ENCODE measurements around the gene PTPRD.

The PTPRD gene

GRCh38 chr9:9592104-9592503, 1020.7 kb downstream of the PTPRD start:
- H3K27ac ChIP-seq (ENCODE audit: extremely low read depth, low read depth, low read length) = no peak overlapping the region
- CTCF ChIA-PET = interaction anchor here (1.3 kb wide), 1 partner anchor 14 kb away, joined by 3 read pairs; no protein-coding TSS in a partner anchor
- no peak for TF ChIP-seq GLI4 (tag by site-specific recombination; IDR thresholded peaks at IDR 0.05)
- TF ChIP-seq ZNF544 (tag by site-specific recombination; IDR thresholded peaks at IDR 0.05) = no peak
- TF ChIP-seq ZNF146 (tag by site-specific recombination; IDR thresholded peaks at IDR 0.05) = no peak
- no peak for TF ChIP-seq REST (tag by site-specific recombination; IDR thresholded peaks at IDR 0.05)
- no peak for TF ChIP-seq ZNF416 (tag by site-specific recombination; IDR thresholded peaks at IDR 0.05)
- no peak for TF ChIP-seq ZNF133 (tag by site-specific recombination; IDR thresholded peaks at IDR 0.05)
- no peak for TF ChIP-seq ZFP41 (tag by site-specific recombination; IDR thresholded peaks at IDR 0.05; ENCODE audit: borderline replicate concordance)
- TF ChIP-seq ZNF548 (tag by site-specific recombination; IDR thresholded peaks at IDR 0.05) = no peak
- TF ChIP-seq ZNF747 (tag by site-specific recombination; IDR thresholded peaks at IDR 0.05) = no peak
- TF ChIP-seq ZNF555 (tag by site-specific recombination; conservative IDR thresholded peaks at IDR 0.05) = no peak
- TF ChIP-seq GLIS1 (tag by site-specific recombination; IDR thresholded peaks at IDR 0.05) = no peak
- no peak for TF ChIP-seq ZNF335 (tag by site-specific recombination; conservative IDR thresholded peaks at IDR 0.05)
- no peak for TF ChIP-seq ZBTB17 (tag by site-specific recombination; IDR thresholded peaks at IDR 0.05)
- TF ChIP-seq BCL11B (tag by site-specific recombination; IDR thresholded peaks at IDR 0.05; ENCODE audit: low read depth) = no peak
- TF ChIP-seq, protein P1, sequence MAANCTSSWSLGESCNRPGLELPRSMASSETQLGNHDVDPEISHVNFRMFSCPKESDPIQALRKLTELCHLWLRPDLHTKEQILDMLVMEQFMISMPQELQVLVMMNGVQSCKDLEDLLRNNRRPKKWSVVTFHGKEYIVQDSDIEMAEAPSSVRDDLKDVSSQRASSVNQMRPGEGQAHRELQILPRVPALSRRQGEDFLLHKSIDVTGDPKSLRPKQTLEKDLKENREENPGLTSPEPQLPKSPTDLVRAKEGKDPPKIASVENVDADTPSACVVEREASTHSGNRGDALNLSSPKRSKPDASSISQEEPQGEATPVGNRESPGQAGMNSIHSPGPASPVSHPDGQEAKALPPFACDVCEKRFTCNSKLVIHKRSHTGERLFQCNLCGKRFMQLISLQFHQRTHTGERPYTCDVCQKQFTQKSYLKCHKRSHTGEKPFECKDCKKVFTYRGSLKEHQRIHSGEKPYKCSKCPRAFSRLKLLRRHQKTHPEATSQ (tag by site-specific recombination; IDR thresholded peaks at IDR 0.05) = no peak
- TF ChIP-seq ZNF362 (tag by site-specific recombination; IDR thresholded peaks at IDR 0.05) = no peak
- TF ChIP-seq ZBTB1 (tag by site-specific recombination; IDR thresholded peaks at IDR 0.05) = no peak
- TF ChIP-seq PRDM6 (tag by site-specific recombination; IDR thresholded peaks at IDR 0.05) = no peak
- TF ChIP-seq ZNF350 (tag by site-specific recombination; IDR thresholded peaks at IDR 0.05) = no peak
- no peak overlapping the region for H3K4me3 ChIP-seq (ENCODE audit: low read depth, low read length)
- POLR2A ChIA-PET = no interaction called here
- H3K9me3 ChIP-seq (ENCODE audit: control insufficient read depth, insufficient read depth, low read depth, low read length) = no peaks in the 10 kb centered on the region
- no peaks in the 10 kb centered on the region for H3K36me3 ChIP-seq (ENCODE audit: control insufficient read depth in 2 of 2, insufficient read depth in 1 of 2, low read length in 2 of 2)
- H3K4me1 ChIP-seq (ENCODE audit: control insufficient read depth, insufficient read depth, low read length) = no peaks in the 10 kb centered on the region

DNA sequence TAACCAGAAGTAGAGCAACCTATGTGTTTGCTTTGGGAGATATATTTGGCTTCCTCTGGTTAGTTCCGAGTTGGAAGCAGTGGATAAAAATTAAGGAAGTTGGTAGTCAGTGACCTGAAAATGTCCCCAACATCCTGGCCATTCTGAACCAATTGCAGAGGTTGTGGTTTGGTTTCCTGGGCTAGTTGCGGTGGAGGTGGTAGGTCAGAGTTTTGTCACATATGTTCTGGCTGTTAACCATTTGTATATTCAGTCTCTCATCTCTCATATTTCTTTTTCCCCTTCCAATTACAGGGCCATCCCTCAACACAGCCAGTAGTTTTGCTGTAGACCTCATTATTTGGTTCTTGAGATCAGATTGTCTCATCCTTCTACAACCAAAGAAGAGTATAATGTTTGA, 1026.9 kb downstream of the PTPRD start:
- H3K9me3 ChIP-seq (ENCODE audit: control insufficient read depth, insufficient read depth, low read depth, low read length) = no peaks in the 10 kb centered on the region
- ChIA-PET POLR2A (no interaction called here), CTCF (no interaction called here)
- H3K27ac ChIP-seq (ENCODE audit: extremely low read depth, low read depth, low read length) = no peak overlapping the region
- H3K4me1 ChIP-seq (ENCODE audit: control insufficient read depth, insufficient read depth, low read length) = no peaks in the 10 kb centered on the region
- no peaks in the 10 kb centered on the region for H3K36me3 ChIP-seq (ENCODE audit: control insufficient read depth in 2 of 2, insufficient read depth in 1 of 2, low read length in 2 of 2)
- H3K4me3 ChIP-seq (ENCODE audit: low read depth, low read length) = no peak overlapping the region
- TF ChIP-seq ZNF629 (tag by site-specific recombination; IDR thresholded peaks at IDR 0.05) = no peak
- TF ChIP-seq ZNF664 (tag by site-specific recombination; IDR thresholded peaks at IDR 0.05) = no peak
- no peak for TF ChIP-seq ZNF560 (tag by site-specific recombination; IDR thresholded peaks at IDR 0.05; ENCODE audit: borderline replicate concordance)
- TF ChIP-seq ZNF660 (tag by site-specific recombination; IDR thresholded peaks at IDR 0.05) = no peak
- no peak for TF ChIP-seq PRDM10 (tag by site-specific recombination; IDR thresholded peaks at IDR 0.05)
